ENCODE measurements around the gene NUB1. TPM values are rescaled to one million over a fixed set of nuclear protein-coding genes. Genes with fewer than 3 reads are reported as not detected.

The NUB1 gene
- total RNA-seq, 1 donor from 2014 or later = 33.5 TPM

DNA sequence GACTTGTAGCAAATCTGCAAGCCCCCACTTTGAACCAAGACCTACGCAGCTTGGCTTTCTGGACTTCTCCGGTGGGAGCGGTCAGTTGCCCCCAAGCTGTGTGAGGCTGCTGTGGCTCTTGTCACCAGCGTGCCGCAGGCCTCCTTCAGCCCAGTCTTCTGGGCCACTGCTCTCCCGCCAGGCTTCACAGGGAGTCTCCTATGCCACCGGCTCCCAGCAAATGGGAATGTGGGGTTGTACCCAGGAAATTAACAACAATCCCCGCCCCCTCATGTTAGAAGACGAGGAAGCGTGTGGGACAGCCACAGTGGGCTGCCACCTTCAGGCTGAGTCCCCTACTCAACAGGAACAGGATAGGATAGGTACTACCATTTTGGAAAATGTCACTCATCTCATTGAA, 64.0 kb downstream of the NUB1 start:
- DNase-seq = no peak

- no peak for DNase-seq
Observed at GRCh38 chr7:151406051-151406875, 64.7 kb downstream of the NUB1 start.

DNA sequence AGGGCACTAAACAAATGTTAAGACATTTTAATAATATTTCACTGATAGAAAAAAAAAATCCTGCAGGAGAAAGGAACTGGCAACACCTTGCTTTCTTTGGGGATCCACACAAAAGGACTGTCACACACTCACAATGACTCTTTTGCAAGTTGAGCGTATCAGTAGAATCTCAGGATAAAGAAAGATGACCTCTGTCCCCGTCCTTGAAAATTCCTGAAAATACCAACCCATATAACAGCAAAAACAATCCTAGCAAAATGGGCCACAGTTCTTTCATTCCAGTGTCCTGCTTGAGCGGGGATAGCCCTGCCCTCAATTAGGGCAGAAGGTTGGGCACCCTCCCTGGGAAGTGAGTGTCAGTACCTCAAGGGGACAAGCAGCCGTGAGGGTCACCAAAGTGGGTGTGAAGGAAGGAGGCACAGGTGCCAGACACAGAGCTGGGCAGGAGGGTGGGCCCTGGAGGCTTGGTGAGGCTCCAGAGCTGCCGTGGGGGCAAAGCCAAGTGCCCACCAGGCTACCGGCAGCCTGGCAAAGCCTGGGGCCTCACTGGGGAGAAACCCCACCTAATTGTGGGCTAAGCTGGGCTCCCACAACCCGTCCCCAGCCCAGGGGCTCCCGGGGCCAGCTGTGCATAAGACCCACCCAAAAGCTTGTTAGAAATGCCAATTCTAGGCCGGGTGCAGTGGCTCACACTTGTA, 65.4 kb downstream of the NUB1 start:
- DNase-seq = no peak

DNA sequence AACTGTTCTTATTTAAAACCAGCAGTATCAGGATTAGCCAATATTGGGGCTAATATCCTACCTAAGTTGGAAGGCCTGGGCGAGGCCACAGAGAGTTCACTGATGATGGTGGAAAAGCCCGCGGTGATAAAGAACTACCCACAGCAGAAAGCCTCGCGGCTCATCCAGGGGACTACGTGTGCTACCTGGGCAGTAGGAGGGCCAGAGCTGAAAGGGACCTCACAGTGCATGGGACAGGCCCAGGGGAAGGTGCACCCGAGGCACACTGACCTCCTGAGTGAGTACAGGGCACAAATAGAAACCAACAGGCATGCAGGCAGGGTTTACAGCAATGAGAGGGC, 66.9 kb downstream of the NUB1 start:
- DNase-seq = no peak

- no peak for DNase-seq
Observed at GRCh38 chr7:151408839-151409666, 67.4 kb downstream of the NUB1 start.

DNA sequence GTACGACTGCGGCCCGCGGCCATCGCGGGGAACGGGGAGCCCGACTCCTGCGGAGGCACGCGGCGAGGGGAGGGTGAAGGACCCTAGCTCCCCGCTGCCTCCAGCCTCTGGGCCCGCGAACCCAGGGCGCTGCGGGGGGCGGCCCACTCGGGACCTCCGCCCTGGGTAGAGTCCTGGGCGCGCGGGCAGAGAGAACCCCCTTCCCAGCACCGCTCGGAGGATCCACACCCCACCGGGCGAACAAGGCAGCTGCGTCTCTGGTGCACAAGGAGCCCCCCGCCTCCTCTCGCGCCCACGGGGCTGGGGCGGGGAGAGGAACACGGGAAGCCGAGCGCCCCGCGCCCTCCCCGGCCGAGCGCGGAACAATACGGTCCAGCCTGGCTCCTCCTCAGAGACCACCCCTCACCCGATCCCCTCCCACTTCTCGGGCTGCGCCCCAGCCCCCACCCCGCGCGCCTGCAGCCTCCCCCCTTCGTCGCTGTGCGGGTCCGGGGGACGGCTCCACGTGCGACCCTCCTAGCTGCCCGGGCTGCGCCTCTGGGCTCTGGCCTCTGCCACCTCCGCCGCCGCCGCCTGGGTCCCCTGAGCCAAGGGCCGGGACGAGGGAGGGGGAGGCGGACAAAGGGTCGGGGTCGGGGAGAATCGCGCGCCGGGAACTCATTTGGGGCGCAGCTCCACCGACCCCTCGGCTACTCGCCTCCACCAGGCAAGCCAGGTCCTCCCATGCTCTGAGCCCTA, 68.2 kb downstream of the NUB1 start, which contains the start of gene WDR86:
WDR86 (minus strand) TSS at position 372 of the 738 bp plus-strand sequence. CDS start 449 bp downstream, outside the sequence.
- DNase-seq = no peak

- no peak for DNase-seq
Observed at GRCh38 chr7:151410405-151411390, 69.1 kb downstream of the NUB1 start.

DNA sequence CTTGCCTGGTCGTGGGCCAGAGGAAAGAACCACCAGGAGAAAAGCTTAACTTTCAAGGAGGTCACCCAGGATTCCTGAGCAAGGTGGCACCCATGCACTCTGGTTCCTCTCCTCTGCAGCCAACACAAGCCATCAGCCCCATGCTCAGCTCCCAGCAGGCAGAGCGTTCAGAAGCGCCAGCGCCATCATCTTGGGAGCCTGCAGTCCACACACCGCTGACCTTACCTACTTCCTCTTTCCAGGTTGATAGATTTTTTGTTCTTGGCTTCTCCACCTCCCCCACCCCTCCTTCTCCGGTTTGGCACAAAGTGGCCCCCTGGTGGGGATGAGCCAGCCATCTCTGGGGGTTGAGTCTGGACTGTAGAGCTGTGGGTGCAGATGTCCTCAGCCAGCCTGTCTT, 69.9 kb downstream of the NUB1 start:
- no peak for DNase-seq

GRCh38 chr7:151412318-151412717, 70.7 kb downstream of the NUB1 start:
- DNase-seq = no peak

DNA sequence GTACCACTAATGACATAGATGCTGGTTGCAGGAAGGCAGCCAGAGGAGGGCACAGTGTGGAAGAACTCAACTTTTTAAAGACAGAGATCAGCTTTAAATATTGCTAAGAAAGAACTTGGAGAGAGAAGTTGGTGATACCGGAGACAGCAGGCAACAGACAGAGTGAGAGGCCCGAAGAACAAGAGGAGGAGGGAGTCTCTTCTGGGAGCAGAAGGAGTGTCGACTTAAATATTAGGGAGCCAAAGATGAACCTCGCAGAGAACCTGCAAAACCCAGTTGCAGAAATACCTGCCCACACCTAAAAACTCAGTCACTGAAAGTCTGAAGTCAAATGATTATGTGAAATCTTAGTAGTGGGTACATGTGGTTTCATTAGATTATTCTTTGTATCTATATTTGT, 71.6 kb downstream of the NUB1 start:
- DNase-seq = no peak

DNA sequence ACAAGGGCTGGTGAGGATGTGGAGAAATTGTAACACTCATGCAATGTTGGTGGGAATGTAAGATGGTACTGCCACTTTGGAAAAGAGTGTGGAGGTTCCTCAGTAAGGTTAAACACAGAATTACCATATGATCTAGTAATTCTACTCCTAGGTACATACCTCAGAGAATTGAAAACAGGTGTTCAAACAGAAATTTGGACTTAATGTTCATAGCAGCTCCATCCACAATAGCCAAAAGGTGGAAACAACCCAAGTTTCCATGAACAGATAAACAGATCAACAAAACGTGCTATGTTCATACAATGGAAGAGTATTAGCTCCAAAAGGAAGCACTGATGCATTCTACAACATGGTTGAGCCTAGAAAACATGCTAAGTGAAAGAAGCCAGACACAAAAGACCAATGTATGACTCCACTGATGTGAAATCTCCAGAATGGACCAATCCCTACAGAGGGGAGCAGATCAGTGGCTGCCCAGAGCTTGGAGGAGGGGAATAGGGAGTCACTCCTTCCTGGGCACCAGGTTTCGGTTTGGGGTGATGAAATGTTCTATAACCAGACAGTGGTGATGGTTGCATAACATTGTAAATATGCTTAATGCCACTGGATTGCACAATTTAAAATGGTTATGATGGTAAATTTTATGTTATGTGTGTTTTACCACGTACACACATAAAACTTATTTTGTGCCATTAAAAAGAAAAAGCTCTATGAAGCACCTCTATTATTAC, 73.9 kb downstream of the NUB1 start:
- no peak for DNase-seq

DNA sequence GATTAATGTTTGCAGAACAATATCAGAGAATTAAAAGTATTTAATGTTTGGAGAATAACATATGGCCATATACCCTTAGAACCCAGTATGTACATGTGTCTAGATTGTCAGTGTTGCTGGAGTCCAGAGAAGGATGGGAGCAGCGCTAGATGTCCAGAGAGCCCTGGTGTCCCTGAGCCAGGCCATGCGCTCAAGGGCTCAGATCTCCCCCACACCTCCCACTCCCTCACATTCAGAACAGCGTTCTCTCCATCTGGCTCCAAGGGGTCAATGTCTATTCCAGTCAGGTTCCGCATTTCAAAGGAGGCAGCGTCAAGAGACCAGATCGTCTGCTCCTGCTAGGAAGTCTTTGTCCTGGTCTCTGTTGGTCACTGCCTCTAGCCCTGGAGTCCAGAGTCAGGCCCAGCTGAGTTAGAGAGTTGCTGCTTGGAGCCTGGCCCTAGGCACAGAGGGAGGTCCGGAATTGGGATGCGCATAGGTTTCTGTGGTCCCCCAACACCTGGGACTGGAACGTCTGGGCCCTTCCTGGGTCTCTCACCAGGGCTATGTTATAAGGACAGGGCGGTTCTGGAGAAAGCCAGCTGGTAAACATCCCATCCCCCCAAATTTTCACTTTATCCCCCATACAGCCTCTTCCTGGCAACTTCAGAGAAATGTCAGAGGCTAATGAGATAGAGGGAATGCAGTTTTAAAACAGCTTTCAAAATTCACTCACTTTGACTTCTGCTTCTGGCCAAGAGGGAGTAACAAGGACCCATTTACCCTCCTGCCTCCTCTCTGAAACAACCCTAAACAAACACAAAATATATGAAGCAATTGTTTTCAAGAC, 74.7 kb downstream of the NUB1 start:
- no peak for DNase-seq

DNA sequence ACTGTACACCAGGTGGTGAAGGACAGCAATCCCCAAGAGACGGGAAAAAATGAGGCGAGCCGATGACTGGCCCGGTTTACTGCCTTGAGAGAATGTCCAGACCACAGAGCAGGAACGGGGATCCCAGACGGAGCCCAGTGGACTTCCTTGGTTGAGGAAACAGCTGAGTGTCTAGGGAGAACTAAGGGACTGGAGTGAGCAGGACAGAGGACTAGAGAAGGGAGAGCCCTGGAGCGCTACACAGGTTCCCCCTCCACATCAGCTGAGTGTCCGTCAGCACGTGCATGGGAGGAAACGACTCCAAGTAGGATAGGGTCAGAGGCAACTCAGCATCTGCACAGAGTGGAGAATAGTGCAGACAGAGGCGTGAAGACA, 75.3 kb downstream of the NUB1 start:
- DNase-seq = no peak

- DNase-seq = no peak
Observed at GRCh38 chr7:151420144-151420543, 78.5 kb downstream of the NUB1 start.

DNA sequence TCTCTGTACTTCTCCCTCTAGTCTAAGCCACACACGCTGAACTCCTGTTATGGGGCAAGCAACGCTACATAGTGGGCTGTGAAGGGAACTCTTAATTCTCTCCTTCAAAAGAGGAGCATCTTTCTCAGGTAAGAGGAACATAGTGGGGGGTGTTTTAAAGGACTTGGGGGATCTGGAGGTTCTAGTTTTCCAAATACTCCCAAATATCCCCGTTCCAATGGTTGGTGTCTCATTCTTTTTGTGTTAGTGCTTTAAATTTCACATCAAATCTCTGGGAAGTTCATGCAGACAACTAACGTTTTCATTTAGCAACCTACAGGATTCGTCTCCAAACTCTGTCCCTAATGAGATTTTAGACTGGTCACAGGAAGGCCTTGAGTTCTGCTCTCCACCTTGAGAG, 80.6 kb downstream of the NUB1 start:
- no peak for DNase-seq

DNA sequence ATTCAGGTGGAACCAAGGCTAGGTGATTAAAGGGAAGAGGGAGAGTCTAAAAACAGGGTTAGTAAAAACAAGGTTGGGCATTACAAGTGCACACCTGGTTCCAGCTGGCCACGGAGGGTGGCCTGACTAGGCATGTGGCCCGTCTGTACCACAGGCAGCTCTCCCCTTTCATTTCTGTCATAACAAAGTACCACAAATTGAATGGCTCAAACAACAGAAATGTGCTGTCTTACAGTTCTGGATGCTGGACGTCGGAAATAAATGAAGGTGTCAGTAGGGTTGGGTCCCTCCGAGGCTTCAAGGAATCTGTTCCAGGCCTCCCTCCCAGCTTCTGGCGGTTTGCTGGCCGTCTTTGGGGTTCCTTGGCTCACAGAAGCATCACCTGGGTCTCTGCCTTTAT, 81.6 kb downstream of the NUB1 start:
- no peak for DNase-seq

GRCh38 chr7:151423936-151424335, 82.3 kb downstream of the NUB1 start:
- no peak for DNase-seq

DNA sequence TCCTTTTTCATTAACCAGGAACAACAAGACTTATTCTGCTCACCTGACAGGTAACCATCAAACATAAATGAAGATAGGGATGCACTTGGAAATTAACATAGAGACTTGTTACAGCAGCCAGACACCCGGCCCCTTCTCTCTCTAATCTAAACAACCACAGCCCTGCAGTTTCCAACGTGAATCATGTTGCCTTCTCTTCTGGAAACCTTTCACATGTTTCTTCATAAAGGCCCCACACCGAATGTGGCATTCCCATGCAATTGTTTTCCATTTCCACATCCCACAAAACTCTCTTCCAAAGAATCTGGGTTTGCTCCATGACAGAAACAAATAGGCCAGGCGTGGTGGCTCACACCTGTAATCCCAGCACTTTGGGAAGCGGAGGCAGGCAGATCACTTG, 83.2 kb downstream of the NUB1 start:
- no peak for DNase-seq

- no peak for DNase-seq
Observed at GRCh38 chr7:151425670-151426440, 84.2 kb downstream of the NUB1 start.
